ENCODE results near the gene CBX4.

DNA sequence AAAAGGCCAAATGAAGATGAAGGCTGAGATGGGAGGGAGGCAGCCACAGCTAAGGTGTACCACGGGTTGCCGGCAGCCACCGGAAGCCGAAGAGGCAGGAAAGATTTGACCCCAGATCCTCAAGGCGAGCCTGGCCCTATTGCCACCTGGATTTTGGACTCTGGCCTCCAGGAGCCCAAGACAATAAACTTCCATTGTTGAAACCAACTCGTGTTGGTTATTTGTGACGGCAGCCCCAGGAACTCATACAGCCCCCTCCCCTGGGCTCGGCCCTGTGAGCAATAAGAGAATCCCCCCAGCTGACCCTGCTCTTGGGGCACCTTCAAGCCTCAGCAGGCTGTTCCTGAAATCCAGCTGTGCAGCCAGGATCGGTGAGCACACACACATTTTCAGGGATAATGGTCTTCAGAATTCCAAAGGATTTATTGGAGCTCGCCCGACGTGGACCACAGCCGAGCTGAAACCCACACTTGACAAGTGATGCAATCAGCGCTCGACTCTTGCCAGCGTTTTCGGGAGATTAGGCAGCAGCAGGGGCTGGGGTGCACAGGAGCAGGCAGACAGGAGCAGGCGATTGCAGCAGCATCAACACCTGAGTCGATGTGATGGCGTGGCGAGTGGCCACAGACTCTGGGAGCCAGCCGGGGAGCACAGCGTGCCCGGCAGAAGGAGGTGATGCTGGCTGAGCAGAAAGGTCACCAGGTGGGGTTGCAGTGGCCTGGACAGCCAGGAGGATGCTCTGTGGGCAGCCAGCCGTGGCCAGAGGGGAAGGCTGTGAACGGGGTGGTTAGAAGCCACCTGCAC is 22.4 kb upstream of the CBX4 start:
- TF ChIP-seq, protein P1, sequence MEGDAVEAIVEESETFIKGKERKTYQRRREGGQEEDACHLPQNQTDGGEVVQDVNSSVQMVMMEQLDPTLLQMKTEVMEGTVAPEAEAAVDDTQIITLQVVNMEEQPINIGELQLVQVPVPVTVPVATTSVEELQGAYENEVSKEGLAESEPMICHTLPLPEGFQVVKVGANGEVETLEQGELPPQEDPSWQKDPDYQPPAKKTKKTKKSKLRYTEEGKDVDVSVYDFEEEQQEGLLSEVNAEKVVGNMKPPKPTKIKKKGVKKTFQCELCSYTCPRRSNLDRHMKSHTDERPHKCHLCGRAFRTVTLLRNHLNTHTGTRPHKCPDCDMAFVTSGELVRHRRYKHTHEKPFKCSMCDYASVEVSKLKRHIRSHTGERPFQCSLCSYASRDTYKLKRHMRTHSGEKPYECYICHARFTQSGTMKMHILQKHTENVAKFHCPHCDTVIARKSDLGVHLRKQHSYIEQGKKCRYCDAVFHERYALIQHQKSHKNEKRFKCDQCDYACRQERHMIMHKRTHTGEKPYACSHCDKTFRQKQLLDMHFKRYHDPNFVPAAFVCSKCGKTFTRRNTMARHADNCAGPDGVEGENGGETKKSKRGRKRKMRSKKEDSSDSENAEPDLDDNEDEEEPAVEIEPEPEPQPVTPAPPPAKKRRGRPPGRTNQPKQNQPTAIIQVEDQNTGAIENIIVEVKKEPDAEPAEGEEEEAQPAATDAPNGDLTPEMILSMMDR (IDR thresholded peaks at IDR 0.05; ENCODE audit: insufficient read depth, low read depth, low read length) = no peak
- TF ChIP-seq EZH2 (IDR thresholded peaks at IDR 0.05; ENCODE audit: insufficient read depth, low read length) = no peak
